GM23338 (cell line): ENCODE results near the gene ADCY3. TPM values are rescaled to one million over a fixed set of nuclear protein-coding genes. Genes with fewer than 3 reads are reported as not detected.

Experiments used
- ATAC-seq: fragments of 200-7000 bp; cut with Tn5 transposase; 3 replicates; pipeline ENCODE4 v1.9.1; 2020
- DNase-seq: peaks from one replicate; pipeline ENCODE4 v3.0.0-alpha.2; 2015; ENCODE audit warnings: low spot score
- H2AFZ ChIP-seq: fragments of 200-600 bp; sonication (generic); 2 replicates; pipeline ENCODE4 v1.8.0; 2016; ENCODE audit warnings: antibody characterized with exemption, mild to moderate bottlenecking, moderate library complexity
- H3F3A ChIP-seq: fragments of 200-600 bp; sonication (generic); replicated peaks from 2 replicates; pipeline ENCODE4 v1.8.0; 2017; ENCODE audit warnings: antibody characterized with exemption, mixed run types, low read depth
- H3K27ac ChIP-seq: fragments of 200-600 bp; sonication (generic); 2 replicates; pipeline ENCODE4 v1.6.1; 2016; ENCODE audit warnings: low read depth
- H3K27me3 ChIP-seq: fragments of 200-600 bp; sonication (generic); 2 replicates; pipeline ENCODE4 v1.8.0; 2016; ENCODE audit warnings: mild to moderate bottlenecking, mixed run types, moderate library complexity; ENCODE audit not compliant: insufficient read depth
- H3K36me3 ChIP-seq: fragments of 200-600 bp; sonication (generic); 2 replicates; pipeline ENCODE4 v1.8.0; 2016; ENCODE audit warnings: mild to moderate bottlenecking; ENCODE audit not compliant: insufficient read depth
- H3K4me1 ChIP-seq: fragments of 200-600 bp; sonication (generic); 2 replicates; pipeline ENCODE4 v1.8.0; 2016; ENCODE audit warnings: mild to moderate bottlenecking, moderate library complexity; ENCODE audit not compliant: insufficient read depth
- H3K4me2 ChIP-seq: fragments of 200-600 bp; sonication (generic); 2 replicates; pipeline ENCODE4 v1.7.1; 2017; ENCODE audit warnings: mixed run types
- H3K4me3 ChIP-seq: fragments of 200-600 bp; sonication (generic); 2 replicates; pipeline ENCODE4 v1.6.1; 2016; ENCODE audit warnings: mixed run types
- H3K79me2 ChIP-seq: fragments of 200-600 bp; sonication (generic); replicated peaks from 2 replicates; pipeline ENCODE4 v1.8.0; 2017; ENCODE audit warnings: mild to moderate bottlenecking; ENCODE audit not compliant: insufficient read depth
- H3K9me2 ChIP-seq: fragments of 200-600 bp; sonication (generic); 2 replicates; pipeline ENCODE4 v1.8.0; 2017; ENCODE audit not compliant: insufficient read depth
- H4K20me1 ChIP-seq: fragments of 200-600 bp; sonication (generic); replicated peaks from 2 replicates; pipeline ENCODE4 v1.8.0; 2017; ENCODE audit warnings: mild to moderate bottlenecking; ENCODE audit not compliant: insufficient read depth
- H3K27ac Mint-ChIP-seq: 2 replicates; pipeline ENCODE4 v1.8.0; 2020; ENCODE audit warnings: inconsistent platforms, mild to moderate bottlenecking, moderate library complexity, mixed read lengths
- H3K27me3 Mint-ChIP-seq: 3 replicates; pipeline ENCODE4 v1.8.0; 2022; ENCODE audit warnings: low read depth, mild to moderate bottlenecking, moderate library complexity, mixed read lengths, inconsistent platforms; ENCODE audit not compliant: insufficient read depth, poor library complexity
- H3K36me3 Mint-ChIP-seq: 3 replicates; pipeline ENCODE4 v1.8.0; 2021; ENCODE audit warnings: low read depth, mild to moderate bottlenecking, inconsistent platforms, moderate library complexity, mixed read lengths
- H3K4me1 Mint-ChIP-seq: 3 replicates; pipeline ENCODE4 v1.8.0; 2020; ENCODE audit warnings: mild to moderate bottlenecking, inconsistent platforms, mixed read lengths
- H3K4me3 Mint-ChIP-seq: 3 replicates; pipeline ENCODE4 v1.8.0; 2021; ENCODE audit warnings: moderate library complexity, mild to moderate bottlenecking, inconsistent platforms, mixed read lengths
- H3K9me3 Mint-ChIP-seq: 3 replicates; pipeline ENCODE4 v1.8.0; 2020; ENCODE audit warnings: moderate library complexity, mild to moderate bottlenecking, inconsistent platforms, mixed read lengths
- CREB1 ChIP-seq: fragments of 250-450 bp; sonication (Bioruptor Pico); IDR thresholded peaks from 2 replicates; pipeline ENCODE4 v1.5.0; 2020; ENCODE audit warnings: low read depth, mild to moderate bottlenecking, moderate library complexity
- EZH2 ChIP-seq: fragments of 200-600 bp; sonication (generic); IDR thresholded peaks from one replicate; pipeline ENCODE4 v1.8.0; 2017; ENCODE audit warnings: antibody characterized with exemption, mild to moderate bottlenecking, low read depth; ENCODE audit not compliant: unreplicated experiment
- EZH2phosphoT487 ChIP-seq: fragments of 200-600 bp; sonication (generic); IDR thresholded peaks from one replicate; pipeline ENCODE4 v1.8.1; 2018; ENCODE audit warnings: antibody characterized with exemption; ENCODE audit not compliant: unreplicated experiment
- JUNB ChIP-seq: IDR thresholded peaks from one replicate; pipeline ENCODE4 v1.6.1; 2016; ENCODE audit warnings: antibody characterized with exemption; ENCODE audit not compliant: unreplicated experiment
- NANOG ChIP-seq: IDR thresholded peaks from 2 replicates; pipeline ENCODE4 v1.6.1; 2016; ENCODE audit warnings: antibody characterized with exemption, borderline replicate concordance
- POLR2AphosphoS5 ChIP-seq: IDR thresholded peaks from 2 replicates; pipeline ENCODE4 v1.6.1; 2016; ENCODE audit warnings: antibody characterized with exemption, low read depth
- STAT1 ChIP-seq: IDR thresholded peaks from one replicate; pipeline ENCODE4 v1.6.1; 2016; ENCODE audit warnings: antibody characterized with exemption; ENCODE audit not compliant: unreplicated experiment
- ZNF114 ChIP-seq: fragments of 250-450 bp; sonication (Bioruptor Pico); IDR thresholded peaks from 2 replicates; pipeline ENCODE4 v1.5.0; 2020; ENCODE audit warnings: mild to moderate bottlenecking, moderate library complexity
- ZNF331 ChIP-seq: fragments of 250-450 bp; sonication (Bioruptor Pico); IDR thresholded peaks from 2 replicates; pipeline ENCODE4 v1.5.0; 2020; ENCODE audit warnings: low read depth, mild to moderate bottlenecking, moderate library complexity
- polyA plus RNA-seq: library from polyadenylated mRNA; unstranded; fragments of >200 nt; fragmentation: Nextera tagmentation; extraction: Ambion mirVana; gene quantifications from 2 replicates; pipeline ENCODE4 v1.2.1, GENCODE V29; 2016
- total RNA-seq: library from RNA; depleted of rRNA; stranded (reverse); fragments of >200 nt; shearing (Covaris generic); gene quantifications from 2 replicates; pipeline ENCODE4 v1.2.3, GENCODE V29; 2014
- TF ChIP-seq, protein P1 (sequence below): IDR thresholded peaks from one replicate; pipeline ENCODE4 v1.6.1; 2018; ENCODE audit warnings: antibody characterized with exemption; ENCODE audit not compliant: unreplicated experiment
- TF ChIP-seq, protein P2 (sequence below): fragments of 250-450 bp; sonication (Bioruptor Pico); IDR thresholded peaks from 2 replicates; pipeline ENCODE4 v1.5.0; 2020; ENCODE audit warnings: mild to moderate bottlenecking, moderate library complexity
- TF ChIP-seq, protein P3 (sequence below): IDR thresholded peaks from 2 replicates; pipeline ENCODE4 v1.6.1; 2016; ENCODE audit warnings: antibody characterized with exemption
- TF ChIP-seq, protein P4 (sequence below), 2 experiments: fragments of 200-600 bp in 1 of 2; sonication (generic) in 1 of 2; conservative IDR thresholded peaks; 2 replicates each; pipeline versions ENCODE4 v1.5.1 to v1.6.1; 2016 to 2017; ENCODE audit warnings: antibody characterized with exemption in 2 of 2, low read depth in 2 of 2, mild to moderate bottlenecking in 2 of 2, moderate library complexity in 1 of 2

ADCY3 gene
- total and polyA plus RNA-seq, 2 experiments from 2014 or later: 9.7 to 32.4 TPM

GRCh38 chr2:24899361-24899910 is 20.6 kb downstream of the ADCY3 start:
- DNase-seq (no peak), ATAC-seq (no peak)
- Mint-ChIP-seq H3K36me3 (peaks cover 63% of the 10 kb centered on the region), H3K27me3 (peaks cover 11% of the 10 kb centered on the region), H3K27ac (no peak overlapping the region), H3K4me1 (peaks cover 15% of the 10 kb centered on the region), H3K9me3 (peaks cover 29% of the 10 kb centered on the region), H3K4me3 (no peak overlapping the region; the same call in 2 of the 3 replicates)
- H3K27ac ChIP-seq: no peak overlapping the region
- no peaks in the 10 kb centered on the region for H3K27me3 ChIP-seq
- H3K36me3 ChIP-seq: peaks cover 8% of the 10 kb centered on the region
- H3K9me2 ChIP-seq: no peaks in the 10 kb centered on the region
- H3K4me3 ChIP-seq: no peak overlapping the region
- no peak overlapping the region for H3K4me2 ChIP-seq
- no peak overlapping the region for H2AFZ ChIP-seq
- H3F3A ChIP-seq: no peaks in the 10 kb centered on the region
- H4K20me1 ChIP-seq: no peaks in the 10 kb centered on the region; the same call in 1 of the 2 replicates
- TF ChIP-seq, protein P1, sequence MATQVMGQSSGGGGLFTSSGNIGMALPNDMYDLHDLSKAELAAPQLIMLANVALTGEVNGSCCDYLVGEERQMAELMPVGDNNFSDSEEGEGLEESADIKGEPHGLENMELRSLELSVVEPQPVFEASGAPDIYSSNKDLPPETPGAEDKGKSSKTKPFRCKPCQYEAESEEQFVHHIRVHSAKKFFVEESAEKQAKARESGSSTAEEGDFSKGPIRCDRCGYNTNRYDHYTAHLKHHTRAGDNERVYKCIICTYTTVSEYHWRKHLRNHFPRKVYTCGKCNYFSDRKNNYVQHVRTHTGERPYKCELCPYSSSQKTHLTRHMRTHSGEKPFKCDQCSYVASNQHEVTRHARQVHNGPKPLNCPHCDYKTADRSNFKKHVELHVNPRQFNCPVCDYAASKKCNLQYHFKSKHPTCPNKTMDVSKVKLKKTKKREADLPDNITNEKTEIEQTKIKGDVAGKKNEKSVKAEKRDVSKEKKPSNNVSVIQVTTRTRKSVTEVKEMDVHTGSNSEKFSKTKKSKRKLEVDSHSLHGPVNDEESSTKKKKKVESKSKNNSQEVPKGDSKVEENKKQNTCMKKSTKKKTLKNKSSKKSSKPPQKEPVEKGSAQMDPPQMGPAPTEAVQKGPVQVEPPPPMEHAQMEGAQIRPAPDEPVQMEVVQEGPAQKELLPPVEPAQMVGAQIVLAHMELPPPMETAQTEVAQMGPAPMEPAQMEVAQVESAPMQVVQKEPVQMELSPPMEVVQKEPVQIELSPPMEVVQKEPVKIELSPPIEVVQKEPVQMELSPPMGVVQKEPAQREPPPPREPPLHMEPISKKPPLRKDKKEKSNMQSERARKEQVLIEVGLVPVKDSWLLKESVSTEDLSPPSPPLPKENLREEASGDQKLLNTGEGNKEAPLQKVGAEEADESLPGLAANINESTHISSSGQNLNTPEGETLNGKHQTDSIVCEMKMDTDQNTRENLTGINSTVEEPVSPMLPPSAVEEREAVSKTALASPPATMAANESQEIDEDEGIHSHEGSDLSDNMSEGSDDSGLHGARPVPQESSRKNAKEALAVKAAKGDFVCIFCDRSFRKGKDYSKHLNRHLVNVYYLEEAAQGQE: no peak
- no peak for TF ChIP-seq STAT1
- no peak for TF ChIP-seq ZNF331 (CRISPR knock-in tag)
- TF ChIP-seq, protein P2, sequence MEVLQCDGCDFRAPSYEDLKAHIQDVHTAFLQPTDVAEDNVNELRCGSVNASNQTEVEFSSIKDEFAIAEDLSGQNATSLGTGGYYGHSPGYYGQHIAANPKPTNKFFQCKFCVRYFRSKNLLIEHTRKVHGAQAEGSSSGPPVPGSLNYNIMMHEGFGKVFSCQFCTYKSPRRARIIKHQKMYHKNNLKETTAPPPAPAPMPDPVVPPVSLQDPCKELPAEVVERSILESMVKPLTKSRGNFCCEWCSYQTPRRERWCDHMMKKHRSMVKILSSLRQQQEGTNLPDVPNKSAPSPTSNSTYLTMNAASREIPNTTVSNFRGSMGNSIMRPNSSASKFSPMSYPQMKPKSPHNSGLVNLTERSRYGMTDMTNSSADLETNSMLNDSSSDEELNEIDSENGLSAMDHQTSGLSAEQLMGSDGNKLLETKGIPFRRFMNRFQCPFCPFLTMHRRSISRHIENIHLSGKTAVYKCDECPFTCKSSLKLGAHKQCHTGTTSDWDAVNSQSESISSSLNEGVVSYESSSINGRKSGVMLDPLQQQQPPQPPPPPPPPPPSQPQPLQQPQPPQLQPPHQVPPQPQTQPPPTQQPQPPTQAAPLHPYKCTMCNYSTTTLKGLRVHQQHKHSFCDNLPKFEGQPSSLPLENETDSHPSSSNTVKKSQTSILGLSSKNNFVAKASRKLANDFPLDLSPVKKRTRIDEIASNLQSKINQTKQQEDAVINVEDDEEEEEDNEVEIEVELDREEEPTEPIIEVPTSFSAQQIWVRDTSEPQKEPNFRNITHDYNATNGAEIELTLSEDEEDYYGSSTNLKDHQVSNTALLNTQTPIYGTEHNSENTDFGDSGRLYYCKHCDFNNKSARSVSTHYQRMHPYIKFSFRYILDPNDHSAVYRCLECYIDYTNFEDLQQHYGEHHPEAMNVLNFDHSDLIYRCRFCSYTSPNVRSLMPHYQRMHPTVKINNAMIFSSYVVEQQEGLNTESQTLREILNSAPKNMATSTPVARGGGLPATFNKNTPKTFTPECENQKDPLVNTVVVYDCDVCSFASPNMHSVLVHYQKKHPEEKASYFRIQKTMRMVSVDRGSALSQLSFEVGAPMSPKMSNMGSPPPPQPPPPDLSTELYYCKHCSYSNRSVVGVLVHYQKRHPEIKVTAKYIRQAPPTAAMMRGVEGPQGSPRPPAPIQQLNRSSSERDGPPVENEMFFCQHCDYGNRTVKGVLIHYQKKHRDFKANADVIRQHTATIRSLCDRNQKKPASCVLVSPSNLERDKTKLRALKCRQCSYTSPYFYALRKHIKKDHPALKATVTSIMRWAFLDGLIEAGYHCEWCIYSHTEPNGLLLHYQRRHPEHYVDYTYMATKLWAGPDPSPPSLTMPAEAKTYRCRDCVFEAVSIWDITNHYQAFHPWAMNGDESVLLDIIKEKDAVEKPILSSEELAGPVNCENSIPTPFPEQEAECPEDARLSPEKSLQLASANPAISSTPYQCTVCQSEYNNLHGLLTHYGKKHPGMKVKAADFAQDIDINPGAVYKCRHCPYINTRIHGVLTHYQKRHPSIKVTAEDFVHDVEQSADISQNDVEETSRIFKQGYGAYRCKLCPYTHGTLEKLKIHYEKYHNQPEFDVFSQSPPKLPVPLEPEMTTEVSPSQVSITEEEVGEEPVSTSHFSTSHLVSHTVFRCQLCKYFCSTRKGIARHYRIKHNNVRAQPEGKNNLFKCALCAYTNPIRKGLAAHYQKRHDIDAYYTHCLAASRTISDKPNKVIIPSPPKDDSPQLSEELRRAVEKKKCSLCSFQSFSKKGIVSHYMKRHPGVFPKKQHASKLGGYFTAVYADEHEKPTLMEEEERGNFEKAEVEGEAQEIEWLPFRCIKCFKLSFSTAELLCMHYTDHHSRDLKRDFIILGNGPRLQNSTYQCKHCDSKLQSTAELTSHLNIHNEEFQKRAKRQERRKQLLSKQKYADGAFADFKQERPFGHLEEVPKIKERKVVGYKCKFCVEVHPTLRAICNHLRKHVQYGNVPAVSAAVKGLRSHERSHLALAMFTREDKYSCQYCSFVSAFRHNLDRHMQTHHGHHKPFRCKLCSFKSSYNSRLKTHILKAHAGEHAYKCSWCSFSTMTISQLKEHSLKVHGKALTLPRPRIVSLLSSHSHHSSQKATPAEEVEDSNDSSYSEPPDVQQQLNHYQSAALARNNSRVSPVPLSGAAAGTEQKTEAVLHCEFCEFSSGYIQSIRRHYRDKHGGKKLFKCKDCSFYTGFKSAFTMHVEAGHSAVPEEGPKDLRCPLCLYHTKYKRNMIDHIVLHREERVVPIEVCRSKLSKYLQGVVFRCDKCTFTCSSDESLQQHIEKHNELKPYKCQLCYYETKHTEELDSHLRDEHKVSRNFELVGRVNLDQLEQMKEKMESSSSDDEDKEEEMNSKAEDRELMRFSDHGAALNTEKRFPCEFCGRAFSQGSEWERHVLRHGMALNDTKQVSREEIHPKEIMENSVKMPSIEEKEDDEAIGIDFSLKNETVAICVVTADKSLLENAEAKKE: no peak
- TF ChIP-seq NANOG: no peak
- TF ChIP-seq ZNF114: no peak
- no peak for TF ChIP-seq POLR2AphosphoS5
- TF ChIP-seq, protein P3, sequence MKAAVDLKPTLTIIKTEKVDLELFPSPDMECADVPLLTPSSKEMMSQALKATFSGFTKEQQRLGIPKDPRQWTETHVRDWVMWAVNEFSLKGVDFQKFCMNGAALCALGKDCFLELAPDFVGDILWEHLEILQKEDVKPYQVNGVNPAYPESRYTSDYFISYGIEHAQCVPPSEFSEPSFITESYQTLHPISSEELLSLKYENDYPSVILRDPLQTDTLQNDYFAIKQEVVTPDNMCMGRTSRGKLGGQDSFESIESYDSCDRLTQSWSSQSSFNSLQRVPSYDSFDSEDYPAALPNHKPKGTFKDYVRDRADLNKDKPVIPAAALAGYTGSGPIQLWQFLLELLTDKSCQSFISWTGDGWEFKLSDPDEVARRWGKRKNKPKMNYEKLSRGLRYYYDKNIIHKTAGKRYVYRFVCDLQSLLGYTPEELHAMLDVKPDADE: no peak
- TF ChIP-seq, protein P4, sequence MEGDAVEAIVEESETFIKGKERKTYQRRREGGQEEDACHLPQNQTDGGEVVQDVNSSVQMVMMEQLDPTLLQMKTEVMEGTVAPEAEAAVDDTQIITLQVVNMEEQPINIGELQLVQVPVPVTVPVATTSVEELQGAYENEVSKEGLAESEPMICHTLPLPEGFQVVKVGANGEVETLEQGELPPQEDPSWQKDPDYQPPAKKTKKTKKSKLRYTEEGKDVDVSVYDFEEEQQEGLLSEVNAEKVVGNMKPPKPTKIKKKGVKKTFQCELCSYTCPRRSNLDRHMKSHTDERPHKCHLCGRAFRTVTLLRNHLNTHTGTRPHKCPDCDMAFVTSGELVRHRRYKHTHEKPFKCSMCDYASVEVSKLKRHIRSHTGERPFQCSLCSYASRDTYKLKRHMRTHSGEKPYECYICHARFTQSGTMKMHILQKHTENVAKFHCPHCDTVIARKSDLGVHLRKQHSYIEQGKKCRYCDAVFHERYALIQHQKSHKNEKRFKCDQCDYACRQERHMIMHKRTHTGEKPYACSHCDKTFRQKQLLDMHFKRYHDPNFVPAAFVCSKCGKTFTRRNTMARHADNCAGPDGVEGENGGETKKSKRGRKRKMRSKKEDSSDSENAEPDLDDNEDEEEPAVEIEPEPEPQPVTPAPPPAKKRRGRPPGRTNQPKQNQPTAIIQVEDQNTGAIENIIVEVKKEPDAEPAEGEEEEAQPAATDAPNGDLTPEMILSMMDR (conservative IDR thresholded peaks at IDR 0.05; ENCODE audit: low read depth in 2 of 2): no peak
- no peak for TF ChIP-seq CREB1
- no peak for TF ChIP-seq EZH2
- no peak for TF ChIP-seq EZH2phosphoT487
- TF ChIP-seq JUNB: no peak
- no peaks in the 10 kb centered on the region for H3K4me1 ChIP-seq
- no peaks in the 10 kb centered on the region; the same call in 1 of the 2 replicates for H3K79me2 ChIP-seq
